Endometrial microvascular endothelial cells (primary cell): ENCODE data around the gene BCDIN3D. TPM values are rescaled to one million over a fixed set of nuclear protein-coding genes. Genes with fewer than 3 reads are reported as not detected.

Source experiments
- in situ Hi-C: cut with HindIII; loops from 2 replicates; pipeline ENCODE4 v1.10.0; 2017; ENCODE audit warnings: low sequenced_read_pairs, low pct_unique_long_range_greater_than_20kb; ENCODE audit errors: inconsistent ontology term
- total RNA-seq: library from RNA; depleted of rRNA; stranded (reverse); fragments of >200 nt; gene quantifications from one replicate; pipeline ENCODE4 v1.2.3, GENCODE V29; 2015; ENCODE audit errors: inconsistent ontology term

Gene BCDIN3D
- total RNA-seq, 1 donor from 2014 or later = 3.4 TPM

- in situ Hi-C loops = no loop called here
These were observed 37.5 kb downstream of the BCDIN3D start for GRCh38 chr12:49805409-49805808.

GRCh38 chr12:49804821-49805220 lies 38.1 kb downstream of the BCDIN3D start:
- in situ Hi-C loops = no loop called here

- in situ Hi-C loops = no loop called here
These were observed 39.0 kb downstream of the BCDIN3D start for GRCh38 chr12:49803693-49804450.

GRCh38 chr12:49801141-49802063 lies 41.5 kb downstream of the BCDIN3D start:
- in situ Hi-C loops = no loop called here

GRCh38 chr12:49800421-49801140 lies 42.3 kb downstream of the BCDIN3D start:
- in situ Hi-C loops = no loop called here

GRCh38 chr12:49798934-49799333 lies 44.0 kb downstream of the BCDIN3D start:
- in situ Hi-C loops = no loop called here

GRCh38 chr12:49798248-49798647 lies 44.7 kb downstream of the BCDIN3D start:
- in situ Hi-C loops = no loop called here

GRCh38 chr12:49797449-49797776 lies 45.5 kb downstream of the BCDIN3D start:
- in situ Hi-C loops = no loop called here

- in situ Hi-C loops = no loop called here
These were observed 46.1 kb downstream of the BCDIN3D start for GRCh38 chr12:49796606-49797448.

GRCh38 chr12:49796155-49796554 lies 46.8 kb downstream of the BCDIN3D start:
- in situ Hi-C loops = no loop called here

GRCh38 chr12:49795654-49796105 lies 47.2 kb downstream of the BCDIN3D start:
- in situ Hi-C loops = no loop called here

GRCh38 chr12:49794811-49795653 lies 47.9 kb downstream of the BCDIN3D start:
- in situ Hi-C loops = no loop called here

GRCh38 chr12:49794021-49794420 lies 48.9 kb downstream of the BCDIN3D start:
- in situ Hi-C loops = no loop called here

- in situ Hi-C loops = no loop called here
These were observed 49.3 kb downstream of the BCDIN3D start for GRCh38 chr12:49793620-49794019.

- in situ Hi-C loops = no loop called here
These were observed 49.8 kb downstream of the BCDIN3D start for GRCh38 chr12:49792976-49793580.

- in situ Hi-C loops = no loop called here
These were observed 50.5 kb downstream of the BCDIN3D start for GRCh38 chr12:49792181-49792970.

GRCh38 chr12:49791700-49792099 lies 51.2 kb downstream of the BCDIN3D start:
- in situ Hi-C loops = no loop called here
